Activated gamma-delta T cell (primary cell): ENCODE measurements around the gene PTGDR.

ENCODE experiments used
- DNase-seq: peaks from one replicate; lab custom pipeline; 2025; lab: John Stamatoyannopoulos, UW

PTGDR gene

DNA sequence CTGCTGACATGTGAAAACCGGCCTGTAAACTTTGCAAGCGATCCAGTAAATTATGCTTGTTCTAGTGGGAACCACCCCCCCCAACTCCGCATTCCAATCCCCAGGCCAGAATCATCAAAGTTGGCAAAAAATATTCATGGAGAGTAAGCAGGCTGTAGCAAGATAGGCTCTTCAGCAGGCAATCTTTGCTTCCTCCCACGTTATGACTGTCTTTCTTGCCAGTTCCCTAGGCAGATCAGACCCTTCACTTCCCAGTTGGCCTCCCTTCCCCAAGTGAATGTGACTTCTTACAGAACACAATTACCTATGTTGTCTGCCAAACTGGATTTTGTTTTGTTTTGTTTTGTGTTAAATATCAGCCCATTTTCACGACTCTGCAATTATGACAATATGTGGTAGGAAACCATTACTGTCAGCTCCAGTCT is 45.4 kb downstream of the PTGDR start:
- no peak for DNase-seq

DNA sequence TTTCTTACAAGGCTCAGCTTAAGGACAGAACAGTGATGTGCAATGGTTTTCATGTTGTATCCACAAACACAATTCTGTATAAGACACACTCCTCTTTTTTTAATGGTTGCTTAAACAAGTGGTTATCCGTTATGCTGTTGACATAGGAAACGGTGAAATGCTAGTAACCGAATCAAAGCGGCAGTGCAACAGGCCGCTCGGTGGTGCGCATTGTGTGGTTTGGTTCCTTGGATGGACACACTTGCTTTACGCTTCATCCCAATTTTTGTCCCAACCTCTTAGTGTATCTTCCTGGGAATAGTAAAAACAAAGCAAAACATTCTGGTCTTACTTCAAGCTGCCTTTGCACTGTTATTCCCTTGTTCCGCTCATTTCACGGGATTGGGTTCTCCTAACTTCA is 46.0 kb downstream of the PTGDR start:
- no peak for DNase-seq

DNA sequence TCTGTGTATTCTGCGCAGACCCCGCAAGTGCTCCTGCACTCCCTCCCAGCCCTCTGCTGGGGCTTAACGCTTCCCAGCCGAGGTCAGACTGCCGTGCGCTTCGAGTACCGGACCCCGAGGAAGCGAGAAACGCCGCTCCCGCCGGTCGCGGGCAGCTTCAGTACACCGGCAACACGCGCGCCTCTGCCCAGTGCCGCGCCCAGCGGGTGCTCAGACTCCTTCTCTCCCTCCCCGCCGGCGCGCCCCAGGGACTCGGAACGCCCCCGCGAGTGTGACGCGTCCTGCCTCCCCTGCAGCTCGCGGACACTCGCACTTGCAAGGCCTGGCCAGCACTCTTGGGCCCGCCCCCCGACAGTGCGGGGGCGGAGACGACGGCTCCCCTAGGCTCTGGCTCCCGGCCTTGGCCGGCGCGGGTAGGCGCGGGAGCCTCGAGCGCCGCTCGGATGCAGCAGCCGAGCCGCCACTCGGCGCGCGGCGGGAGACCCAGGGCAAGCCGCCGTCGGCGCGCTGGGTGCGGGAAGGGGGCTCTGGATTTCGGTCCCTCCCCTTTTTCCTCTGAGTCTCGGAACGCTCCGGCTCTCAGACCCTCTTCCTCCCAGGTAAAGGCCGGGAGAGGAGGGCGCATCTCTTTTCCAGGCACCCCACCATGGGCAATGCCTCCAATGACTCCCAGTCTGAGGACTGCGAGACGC is 46.6 kb downstream of the PTGDR start, which contains the start of gene PTGER2:
TSS of gene PTGER2 (plus strand) at position 410 of the 692 bp plus-strand sequence. CDS start at position 647, 237 bp downstream.
- peak; percentile 77 for DNase-seq

DNA sequence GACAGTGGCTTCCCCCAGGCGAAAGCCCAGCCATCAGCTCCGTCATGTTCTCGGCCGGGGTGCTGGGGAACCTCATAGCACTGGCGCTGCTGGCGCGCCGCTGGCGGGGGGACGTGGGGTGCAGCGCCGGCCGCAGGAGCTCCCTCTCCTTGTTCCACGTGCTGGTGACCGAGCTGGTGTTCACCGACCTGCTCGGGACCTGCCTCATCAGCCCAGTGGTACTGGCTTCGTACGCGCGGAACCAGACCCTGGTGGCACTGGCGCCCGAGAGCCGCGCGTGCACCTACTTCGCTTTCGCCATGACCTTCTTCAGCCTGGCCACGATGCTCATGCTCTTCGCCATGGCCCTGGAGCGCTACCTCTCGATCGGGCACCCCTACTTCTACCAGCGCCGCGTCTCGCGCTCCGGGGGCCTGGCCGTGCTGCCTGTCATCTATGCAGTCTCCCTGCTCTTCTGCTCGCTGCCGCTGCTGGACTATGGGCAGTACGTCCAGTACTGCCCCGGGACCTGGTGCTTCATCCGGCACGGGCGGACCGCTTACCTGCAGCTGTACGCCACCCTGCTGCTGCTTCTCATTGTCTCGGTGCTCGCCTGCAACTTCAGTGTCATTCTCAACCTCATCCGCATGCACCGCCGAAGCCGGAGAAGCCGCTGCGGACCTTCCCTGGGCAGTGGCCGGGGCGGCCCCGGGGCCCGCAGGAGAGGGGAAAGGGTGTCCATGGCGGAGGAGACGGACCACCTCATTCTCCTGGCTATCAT is 47.3 kb downstream of the PTGDR start:
- DNase-seq: peak; percentile 25

DNA sequence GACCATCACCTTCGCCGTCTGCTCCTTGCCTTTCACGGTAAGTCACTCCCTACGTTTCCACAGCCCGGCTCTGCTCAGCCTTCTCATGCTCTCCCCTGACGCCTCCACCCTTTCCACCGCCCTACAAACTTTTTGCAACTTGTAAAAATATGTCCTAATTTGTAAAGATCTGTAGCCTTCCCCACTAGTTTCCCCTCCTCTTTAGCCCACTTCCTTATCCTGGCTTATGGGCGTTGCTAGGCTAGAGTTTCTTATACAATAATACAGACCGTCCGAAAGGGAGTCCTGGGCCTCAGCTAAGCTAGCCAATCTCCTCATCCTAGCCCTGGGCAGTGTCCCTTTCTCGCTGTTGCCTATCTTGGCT is 47.8 kb downstream of the PTGDR start:
- DNase-seq: no peak

DNA sequence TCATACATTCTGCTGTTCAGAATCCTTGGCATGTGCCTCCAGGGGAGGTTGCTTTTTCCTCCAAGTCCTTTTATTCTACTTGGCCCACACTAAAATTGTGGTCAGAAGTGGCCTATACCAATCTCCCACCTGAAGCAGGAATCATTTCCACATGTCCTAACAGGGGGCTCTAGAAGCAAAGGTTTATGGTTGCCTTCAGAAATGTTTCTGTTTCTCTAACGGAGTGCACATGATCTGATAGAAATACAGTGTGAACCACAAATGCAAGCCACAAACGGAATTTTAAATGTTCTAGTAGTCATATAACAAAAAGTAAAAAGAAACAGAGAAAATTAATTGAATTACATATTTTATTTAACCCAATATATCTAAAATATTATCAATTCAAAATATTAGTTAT is 50.6 kb downstream of the PTGDR start:
- no peak for DNase-seq

DNA sequence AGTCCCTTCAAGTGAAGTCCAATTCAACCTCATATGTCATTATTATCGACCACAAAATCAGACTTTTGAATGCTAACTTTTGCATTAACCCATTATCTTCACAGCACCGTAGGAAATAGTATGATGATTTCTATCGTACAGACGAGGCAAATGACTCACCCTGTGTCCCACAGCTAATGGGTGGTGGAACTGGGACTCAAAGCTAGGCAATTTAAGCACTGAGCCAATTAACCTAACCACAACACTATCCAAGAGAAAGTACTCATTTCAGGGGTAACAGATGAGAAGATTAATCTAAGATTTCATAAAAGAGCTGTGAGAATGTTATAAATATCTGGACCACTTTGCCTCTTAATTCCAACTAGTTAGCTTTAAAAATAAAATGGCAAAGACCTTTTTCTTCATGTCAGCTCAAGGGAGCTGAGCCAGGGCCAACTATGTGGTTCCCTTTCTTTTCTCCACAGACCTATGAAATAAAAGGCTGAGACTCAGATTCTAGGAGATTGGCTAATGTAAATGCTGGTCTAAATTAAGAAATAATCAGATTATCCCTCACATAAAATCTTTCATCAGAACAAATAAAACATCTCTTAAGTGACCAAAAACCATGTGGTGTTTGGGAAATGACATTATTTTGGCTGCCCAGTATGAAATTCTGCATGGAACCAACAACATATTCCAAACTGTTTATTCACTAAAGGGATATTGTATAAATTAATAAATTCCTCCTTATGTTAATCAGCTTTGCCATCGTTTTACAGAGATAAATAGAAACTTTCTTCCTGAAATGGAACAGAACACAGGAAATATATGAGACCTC is 51.5 kb downstream of the PTGDR start:
- no peak for DNase-seq

DNA sequence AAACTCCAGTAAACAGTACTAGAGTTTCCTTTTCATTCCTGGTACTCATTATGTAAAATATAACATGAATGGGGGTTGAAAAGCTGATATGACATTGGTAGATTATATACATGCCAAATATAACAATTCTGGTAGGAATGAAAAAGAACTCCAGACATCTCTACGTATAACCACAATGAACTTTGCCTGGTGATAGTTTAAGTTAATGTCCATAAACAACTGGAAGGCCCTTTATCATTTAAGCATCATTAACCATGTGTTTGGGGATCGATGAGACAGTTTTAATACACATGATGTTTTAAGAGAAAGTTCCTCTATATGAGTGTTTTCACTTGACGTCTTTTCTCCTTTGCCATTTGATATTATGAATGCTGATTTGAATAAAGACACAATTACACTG is 52.4 kb downstream of the PTGDR start:
- DNase-seq: no peak

DNA sequence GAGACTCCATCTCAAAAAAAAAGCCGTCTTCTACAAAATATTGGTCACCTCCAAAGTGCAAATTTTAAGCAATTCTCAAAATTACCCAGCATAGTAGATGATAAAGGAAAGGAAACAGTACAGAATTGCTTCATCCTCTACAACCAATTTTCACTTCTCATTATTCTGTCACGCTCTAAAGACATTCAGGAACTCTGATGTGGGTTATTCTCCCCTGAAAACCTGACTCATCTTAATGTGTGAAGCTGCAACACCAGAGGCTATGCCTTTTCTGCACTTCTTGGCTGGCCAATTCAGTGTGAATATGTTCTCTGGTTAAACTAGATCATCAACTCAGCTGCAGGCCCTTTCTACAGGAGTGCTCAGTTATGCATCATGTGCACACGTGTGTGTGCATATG is 57.6 kb downstream of the PTGDR start:
- no peak for DNase-seq

DNA sequence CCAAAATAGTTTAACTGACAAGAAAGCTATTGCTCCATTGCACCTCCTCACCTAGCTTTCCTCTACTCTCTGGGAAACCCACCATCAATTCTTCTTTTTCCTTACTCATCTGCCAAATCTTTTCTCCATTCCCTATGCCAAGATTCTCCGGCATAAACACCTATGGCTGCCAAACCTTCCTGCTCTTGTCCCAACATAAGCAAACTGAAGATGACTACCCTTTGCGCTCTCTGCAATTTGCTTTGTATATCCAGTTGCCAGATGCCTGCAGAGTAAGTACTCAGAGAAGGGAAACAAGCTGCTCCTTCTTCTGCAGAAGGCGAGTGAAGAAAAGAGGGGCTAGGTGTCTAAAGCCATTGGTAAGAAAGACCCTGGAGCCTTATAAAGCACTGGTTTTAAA is 58.1 kb downstream of the PTGDR start:
- no peak for DNase-seq
